OCI-LY7 (cell line): ENCODE results near the gene ANGPTL8.

Source experiments
- EZH2phosphoT487 ChIP-seq: fragments of 200-600 bp; sonication (generic); IDR thresholded peaks from 2 replicates; pipeline ENCODE4 v1.6.1; 2018; ENCODE audit warnings: low read depth, borderline replicate concordance, mild to moderate bottlenecking, mixed run types, antibody characterized with exemption, low read length, moderate library complexity, mixed read lengths
- TF ChIP-seq, protein P1 (sequence below): fragments of 200-600 bp; sonication (generic); conservative IDR thresholded peaks from 2 replicates; pipeline ENCODE4 v1.5.1; 2014; ENCODE audit warnings: mild to moderate bottlenecking, antibody characterized with exemption, low read length, moderate library complexity, mixed read lengths

DNA sequence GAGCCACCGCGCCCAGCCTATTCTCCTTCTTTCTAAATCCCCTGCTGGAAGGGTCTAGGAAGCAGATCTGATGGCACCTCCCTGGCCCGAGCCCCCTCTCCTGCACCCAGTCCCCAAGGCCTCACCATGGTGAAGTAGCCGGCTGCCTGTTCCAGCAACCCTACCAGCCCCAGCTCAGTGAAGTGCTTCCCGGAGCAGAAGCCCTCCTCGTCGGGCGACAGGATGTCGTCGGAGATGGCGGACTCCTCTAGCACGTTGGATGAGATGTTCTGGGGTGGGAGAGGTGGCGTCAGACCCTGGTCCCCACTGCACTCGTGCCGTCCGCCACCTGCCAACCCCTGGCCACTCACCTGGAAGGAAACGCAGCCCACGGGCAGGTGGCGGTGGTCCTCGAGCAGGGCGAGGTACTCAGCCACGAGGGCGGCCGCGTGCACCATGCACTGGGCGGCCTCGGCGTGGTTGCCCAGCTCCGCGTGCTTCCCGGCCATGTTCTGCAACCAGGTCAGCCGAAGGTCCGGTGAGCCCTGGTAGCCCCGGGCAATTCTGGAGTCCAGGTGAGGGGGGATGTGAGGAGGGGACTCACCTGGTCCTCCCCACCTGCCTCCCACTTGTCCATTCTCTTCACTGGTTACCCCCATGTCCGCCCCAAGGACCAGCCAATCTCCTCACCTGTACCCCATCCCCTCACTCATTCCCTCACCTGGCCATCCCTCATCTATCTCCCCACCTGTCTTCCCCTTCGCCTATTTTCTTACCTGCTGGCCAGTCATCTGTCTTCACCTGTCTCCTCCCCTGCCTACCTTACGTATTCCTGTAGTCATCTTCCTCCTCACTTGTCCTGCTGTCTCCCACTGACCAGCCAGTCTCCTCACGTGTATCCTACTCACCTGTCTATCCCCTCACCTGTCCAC is 30.6 kb upstream of the ANGPTL8 start:
- TF ChIP-seq, protein P1, sequence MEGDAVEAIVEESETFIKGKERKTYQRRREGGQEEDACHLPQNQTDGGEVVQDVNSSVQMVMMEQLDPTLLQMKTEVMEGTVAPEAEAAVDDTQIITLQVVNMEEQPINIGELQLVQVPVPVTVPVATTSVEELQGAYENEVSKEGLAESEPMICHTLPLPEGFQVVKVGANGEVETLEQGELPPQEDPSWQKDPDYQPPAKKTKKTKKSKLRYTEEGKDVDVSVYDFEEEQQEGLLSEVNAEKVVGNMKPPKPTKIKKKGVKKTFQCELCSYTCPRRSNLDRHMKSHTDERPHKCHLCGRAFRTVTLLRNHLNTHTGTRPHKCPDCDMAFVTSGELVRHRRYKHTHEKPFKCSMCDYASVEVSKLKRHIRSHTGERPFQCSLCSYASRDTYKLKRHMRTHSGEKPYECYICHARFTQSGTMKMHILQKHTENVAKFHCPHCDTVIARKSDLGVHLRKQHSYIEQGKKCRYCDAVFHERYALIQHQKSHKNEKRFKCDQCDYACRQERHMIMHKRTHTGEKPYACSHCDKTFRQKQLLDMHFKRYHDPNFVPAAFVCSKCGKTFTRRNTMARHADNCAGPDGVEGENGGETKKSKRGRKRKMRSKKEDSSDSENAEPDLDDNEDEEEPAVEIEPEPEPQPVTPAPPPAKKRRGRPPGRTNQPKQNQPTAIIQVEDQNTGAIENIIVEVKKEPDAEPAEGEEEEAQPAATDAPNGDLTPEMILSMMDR: no peak
- no peak for TF ChIP-seq EZH2phosphoT487
